Immature natural killer cell (primary cell): ENCODE data around the gene KCTD19. TPM values are rescaled to one million over a fixed set of nuclear protein-coding genes. Genes with fewer than 3 reads are reported as not detected.

ENCODE experiments used
- DNase-seq, 3 donors: peaks; one replicate each; pipeline ENCODE4 v3.0.0; 2022; ENCODE audit warnings: mixed read lengths in 1 of 3
- H3K27ac Mint-ChIP-seq, 6 donors: one replicate each; pipeline ENCODE4 v1.8.0; 2020; ENCODE audit warnings: mixed read lengths in 6 of 6, mild to moderate bottlenecking in 5 of 6, inconsistent platforms in 4 of 6, moderate library complexity in 3 of 6
- H3K27me3 Mint-ChIP-seq, 3 donors: one replicate each; pipeline ENCODE4 v1.8.0; 2020 to 2021; ENCODE audit warnings: low read depth in 3 of 3, mild to moderate bottlenecking in 3 of 3, mixed read lengths in 3 of 3, moderate library complexity in 3 of 3, inconsistent platforms in 1 of 3
- H3K36me3 Mint-ChIP-seq, 3 donors: one replicate each; pipeline ENCODE4 v1.8.0; 2020; ENCODE audit warnings: mixed read lengths in 3 of 3, inconsistent platforms in 2 of 3, mild to moderate bottlenecking in 2 of 3
- H3K4me1 Mint-ChIP-seq, 2 donors: one replicate each; pipeline ENCODE4 v1.8.0; 2020; ENCODE audit warnings: inconsistent platforms in 2 of 2, mild to moderate bottlenecking in 2 of 2, mixed read lengths in 2 of 2, moderate library complexity in 1 of 2
- H3K4me3 Mint-ChIP-seq, 5 donors: one replicate each; pipeline ENCODE4 v1.8.0; 2020; ENCODE audit warnings: mild to moderate bottlenecking in 5 of 5, mixed read lengths in 5 of 5, inconsistent platforms in 3 of 5, moderate library complexity in 3 of 5
- H3K9me3 Mint-ChIP-seq, 6 donors: one replicate each; pipeline ENCODE4 v1.8.0; 2020; ENCODE audit warnings: mild to moderate bottlenecking in 6 of 6, mixed read lengths in 6 of 6, inconsistent platforms in 4 of 6, moderate library complexity in 3 of 6
- polyA plus RNA-seq, 3 donors: library from polyadenylated mRNA; unstranded; fragments of 300-500 nt; fragmentation: Illumina TruSeq; gene quantifications; one replicate each; pipeline ENCODE4 v1.2.3, GENCODE V29; 2021

KCTD19 gene
- polyA plus RNA-seq, 3 donors from 2014 or later = not detected

- Mint-ChIP-seq H3K27me3 (peaks cover 0 to 5% (median 0%) of the 10 kb centered on the region in 3 donors), H3K36me3 (no peaks in the 10 kb centered on the region), H3K4me1 (no peaks in the 10 kb centered on the region), H3K27ac (peak overlapping the region in 1 of 6 donors; percentile 7), H3K9me3 (no peaks in the 10 kb centered on the region), H3K4me3 (no peak overlapping the region)
- no peak for DNase-seq
These were observed 16.1 kb upstream of the KCTD19 start for GRCh38 chr16:67342616-67343015.

GRCh38 chr16:67341250-67341649 lies 14.7 kb upstream of the KCTD19 start:
- peaks cover 0 to 5% (median 0%) of the 10 kb centered on the region in 3 donors for H3K27me3 Mint-ChIP-seq
- H3K4me1 Mint-ChIP-seq = no peaks in the 10 kb centered on the region
- H3K27ac Mint-ChIP-seq = no peak overlapping the region
- H3K9me3 Mint-ChIP-seq = no peaks in the 10 kb centered on the region
- H3K36me3 Mint-ChIP-seq = no peaks in the 10 kb centered on the region
- no peak overlapping the region for H3K4me3 Mint-ChIP-seq
- DNase-seq = no peak

DNA sequence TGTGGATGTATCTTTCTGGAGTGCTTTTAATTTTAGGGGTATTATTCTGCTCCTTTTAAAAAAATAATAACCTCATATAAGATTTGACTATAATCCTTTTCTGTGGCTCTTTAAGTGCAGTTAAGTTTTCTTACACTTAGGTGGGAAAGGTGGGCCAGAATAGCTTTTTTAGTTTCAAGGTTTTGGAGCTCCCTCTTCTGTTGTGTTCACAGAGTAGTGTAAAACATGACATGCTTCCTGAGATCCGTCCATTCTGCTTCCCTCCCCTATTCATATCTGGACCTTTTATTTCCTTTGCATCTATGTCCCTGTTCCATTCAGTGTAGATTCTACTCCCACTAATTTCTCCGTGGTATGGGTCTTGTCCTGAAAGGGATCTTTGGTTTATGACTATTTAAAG lies 12.9 kb upstream of the KCTD19 start:
- DNase-seq = no peak
- H3K9me3 Mint-ChIP-seq = peaks cover 0 to 9% (median 2%) of the 10 kb centered on the region in 6 donors
- H3K27ac Mint-ChIP-seq = no peak overlapping the region
- no peak overlapping the region for H3K4me3 Mint-ChIP-seq
- peaks cover 0 to 10% (median 2%) of the 10 kb centered on the region in 3 donors for H3K27me3 Mint-ChIP-seq
- H3K4me1 Mint-ChIP-seq = no peaks in the 10 kb centered on the region
- H3K36me3 Mint-ChIP-seq = no peaks in the 10 kb centered on the region

GRCh38 chr16:67336648-67337047 lies 10.1 kb upstream of the KCTD19 start:
- no peak for DNase-seq
- no peak overlapping the region for H3K27ac Mint-ChIP-seq
- H3K4me3 Mint-ChIP-seq = no peak overlapping the region
- peaks cover 0 to 9% (median 2%) of the 10 kb centered on the region in 6 donors for H3K9me3 Mint-ChIP-seq
- no peaks in the 10 kb centered on the region for H3K4me1 Mint-ChIP-seq
- peaks cover 0 to 10% (median 2%) of the 10 kb centered on the region in 3 donors for H3K27me3 Mint-ChIP-seq
- H3K36me3 Mint-ChIP-seq = no peaks in the 10 kb centered on the region

DNA sequence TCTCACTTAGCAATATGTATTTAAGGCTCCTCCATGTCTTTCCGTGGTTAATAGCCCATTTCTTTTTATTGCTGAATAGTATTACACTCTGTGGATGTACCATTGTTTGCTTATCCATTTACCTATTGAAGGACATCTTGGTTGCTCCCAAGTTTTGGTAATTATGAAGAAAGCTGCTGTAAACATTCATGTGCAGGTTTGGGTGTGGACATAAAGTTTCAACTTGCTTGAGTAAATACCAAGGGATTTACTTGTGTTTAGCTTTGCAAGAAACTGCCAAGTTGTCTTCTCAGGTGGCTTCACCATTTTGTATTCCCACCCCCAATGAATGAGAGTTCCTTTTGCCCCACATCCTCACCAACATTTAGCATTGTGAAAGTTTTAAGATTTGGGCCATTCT lies 9.6 kb upstream of the KCTD19 start:
- no peaks in the 10 kb centered on the region for H3K4me1 Mint-ChIP-seq
- no peak for DNase-seq
- H3K4me3 Mint-ChIP-seq = no peak overlapping the region
- H3K36me3 Mint-ChIP-seq = no peaks in the 10 kb centered on the region
- peaks cover under 1 to 10% (median 2%) of the 10 kb centered on the region in 3 donors for H3K27me3 Mint-ChIP-seq
- H3K27ac Mint-ChIP-seq = no peak overlapping the region
- peaks cover 0 to 9% (median 2%) of the 10 kb centered on the region in 6 donors for H3K9me3 Mint-ChIP-seq

DNA sequence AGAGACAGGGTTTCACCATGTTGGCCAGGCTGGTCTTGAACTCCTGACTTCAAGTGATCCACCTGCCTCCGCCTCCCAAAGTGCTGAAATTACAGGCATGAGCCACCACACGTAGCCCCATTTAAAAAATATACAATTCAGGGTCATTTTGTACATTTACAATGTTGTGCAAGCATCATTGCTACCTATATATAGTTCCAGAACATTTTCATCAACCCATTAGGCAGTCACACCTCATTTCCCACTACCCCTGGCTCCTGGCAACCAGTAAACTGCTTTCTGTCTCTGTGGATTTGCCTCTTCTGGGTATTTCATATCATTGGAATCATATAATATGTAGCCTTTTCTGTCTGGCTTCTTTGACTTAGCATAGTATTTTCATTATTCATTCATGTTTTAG lies 6.8 kb upstream of the KCTD19 start:
- peaks cover 2 to 7% (median 4%) of the 10 kb centered on the region in 3 donors for H3K27me3 Mint-ChIP-seq
- H3K9me3 Mint-ChIP-seq = peaks cover 0 to 9% (median 3%) of the 10 kb centered on the region in 6 donors
- DNase-seq = no peak
- H3K36me3 Mint-ChIP-seq = no peaks in the 10 kb centered on the region
- H3K4me3 Mint-ChIP-seq = no peak overlapping the region
- no peak overlapping the region for H3K27ac Mint-ChIP-seq
- no peaks in the 10 kb centered on the region for H3K4me1 Mint-ChIP-seq

DNA sequence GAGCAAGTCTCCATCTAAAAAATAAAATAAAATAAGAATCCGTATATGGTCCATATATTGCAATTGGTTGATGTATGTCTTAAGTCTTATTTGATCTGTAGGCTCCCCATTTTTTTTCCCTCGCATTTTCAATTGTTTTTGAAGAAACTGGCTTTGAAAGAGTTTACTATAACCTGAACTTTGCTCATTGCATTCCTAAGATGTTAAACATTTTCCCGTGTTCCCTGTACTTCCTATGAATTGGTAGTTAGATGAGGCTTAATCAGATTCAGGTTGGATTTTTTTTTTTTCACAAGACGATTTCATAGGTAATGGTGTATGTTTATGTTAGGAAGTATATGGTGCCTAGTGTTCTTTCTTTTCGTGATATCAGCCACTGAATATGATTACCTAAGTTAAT lies 3.4 kb upstream of the KCTD19 start:
- Mint-ChIP-seq H3K4me1 (peaks cover 11 to 14% of the 10 kb centered on the region in 2 donors), H3K27me3 (peaks cover 3 to 12% (median 4%) of the 10 kb centered on the region in 3 donors), H3K9me3 (peaks cover 0 to 3% (median 0%) of the 10 kb centered on the region in 6 donors), H3K36me3 (no peaks in the 10 kb centered on the region), H3K27ac (no peak overlapping the region), H3K4me3 (no peak overlapping the region)
- no peak for DNase-seq

DNA sequence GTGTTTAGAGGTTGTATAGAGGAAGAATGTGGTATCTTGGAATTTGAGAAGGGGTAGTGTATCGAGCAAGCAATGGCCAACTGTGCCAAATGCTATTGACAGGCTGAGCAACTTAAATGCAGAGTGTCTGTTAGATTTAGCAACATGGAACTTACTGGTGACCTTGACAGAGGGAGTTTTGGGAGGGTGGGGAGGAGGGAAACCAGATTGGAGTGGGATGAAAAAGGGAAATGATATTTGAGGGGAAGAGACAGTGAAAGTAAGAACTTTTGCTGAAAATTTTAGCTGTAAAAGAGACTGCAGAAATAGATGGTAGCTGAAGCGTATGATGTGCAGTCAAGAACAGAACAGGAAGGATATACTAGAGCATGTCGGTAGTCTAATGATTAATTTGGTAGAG lies 1.2 kb upstream of the KCTD19 start:
- Mint-ChIP-seq H3K27me3 (peaks cover 3 to 12% (median 10%) of the 10 kb centered on the region in 3 donors), H3K36me3 (no peaks in the 10 kb centered on the region), H3K27ac (peak overlapping the region in 1 of 6 donors; percentile 6), H3K4me3 (peak overlapping the region in 2 of 5 donors; percentile 29 to 59), H3K4me1 (peaks cover 11 to 14% of the 10 kb centered on the region in 2 donors), H3K9me3 (peaks cover 0 to 2% (median 0%) of the 10 kb centered on the region in 6 donors)
- no peak for DNase-seq

DNA sequence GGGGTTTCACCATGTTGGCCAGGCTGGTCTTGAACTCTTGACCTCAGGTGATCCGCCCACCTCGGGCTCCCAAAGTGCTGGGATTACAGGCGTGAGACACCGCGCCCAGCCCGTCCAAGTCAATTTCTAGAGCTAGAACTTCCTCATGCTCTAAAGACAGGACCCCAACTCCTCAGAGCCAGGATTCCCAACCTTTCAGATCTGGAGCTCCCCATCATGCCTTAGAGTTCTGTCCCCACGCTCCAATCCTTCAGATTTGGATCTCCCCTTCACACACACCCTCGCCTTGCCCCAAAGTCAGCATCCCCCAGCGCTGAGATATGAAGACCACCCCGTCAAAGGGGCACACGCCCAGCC lies 448 bp downstream of the KCTD19 start:
- Mint-ChIP-seq H3K4me3 (peak overlapping the region; percentile 87 to 93 (median 89)), H3K27ac (peak overlapping the region in 2 of 6 donors; percentile 41 to 80), H3K9me3 (peaks cover 0 to 2% (median 0%) of the 10 kb centered on the region in 6 donors), H3K4me1 (peaks cover 11 to 14% of the 10 kb centered on the region in 2 donors), H3K27me3 (peaks cover 10 to 11% (median 10%) of the 10 kb centered on the region in 3 donors), H3K36me3 (no peaks in the 10 kb centered on the region)
- DNase-seq = no peak

GRCh38 chr16:67317853-67318252 lies 8.7 kb downstream of the KCTD19 start:
- DNase-seq = no peak
- Mint-ChIP-seq H3K27me3 (peaks cover 0 to 9% (median 6%) of the 10 kb centered on the region in 3 donors), H3K27ac (no peak overlapping the region), H3K9me3 (no peaks in the 10 kb centered on the region), H3K4me1 (no peaks in the 10 kb centered on the region), H3K36me3 (no peaks in the 10 kb centered on the region), H3K4me3 (no peak overlapping the region)

GRCh38 chr16:67312719-67313118 lies 13.8 kb downstream of the KCTD19 start:
- Mint-ChIP-seq H3K9me3 (peaks cover 0 to 1% (median 0%) of the 10 kb centered on the region in 6 donors), H3K27ac (no peak overlapping the region)

GRCh38 chr16:67311607-67312488 lies 14.7 kb downstream of the KCTD19 start:
- H3K27me3 Mint-ChIP-seq = peaks cover 0 to 4% (median 3%) of the 10 kb centered on the region in 3 donors
- H3K9me3 Mint-ChIP-seq = peaks cover 0 to 1% (median 0%) of the 10 kb centered on the region in 6 donors
- no peak for DNase-seq
- no peaks in the 10 kb centered on the region for H3K4me1 Mint-ChIP-seq
- H3K4me3 Mint-ChIP-seq = no peak overlapping the region
- peak overlapping the region in 1 of 6 donors; percentile 19 for H3K27ac Mint-ChIP-seq
- H3K36me3 Mint-ChIP-seq = no peaks in the 10 kb centered on the region

More at GRCh38 chr16:67312719-67313118, 13.8 kb downstream of the KCTD19 start:
- no peaks in the 10 kb centered on the region for H3K4me1 Mint-ChIP-seq
- DNase-seq = no peak
- H3K4me3 Mint-ChIP-seq = no peak overlapping the region
- H3K27me3 Mint-ChIP-seq = peaks cover 0 to 4% (median 3%) of the 10 kb centered on the region in 3 donors
- H3K36me3 Mint-ChIP-seq = no peaks in the 10 kb centered on the region

GRCh38 chr16:67310561-67310960 lies 16.0 kb downstream of the KCTD19 start:
- Mint-ChIP-seq H3K27me3 (peaks cover 4 to 5% (median 4%) of the 10 kb centered on the region in 3 donors), H3K4me3 (no peak overlapping the region), H3K27ac (no peak overlapping the region), H3K4me1 (no peaks in the 10 kb centered on the region), H3K36me3 (no peaks in the 10 kb centered on the region), H3K9me3 (peaks cover 0 to 1% (median 0%) of the 10 kb centered on the region in 6 donors)
- no peak for DNase-seq
